GM19455 (cell line): Measurements from ENCODE around the gene TBX10.
A peak's percentile ranks its signal among the peaks of the same experiment; 100 is the strongest.
"Not testable (repeated sequence)": the region's sequence is repeated elsewhere in the genome, so short reads cannot be mapped to it uniquely, and the experiment has no call there.

Source experiments
- ATAC-seq: cut with Tn5 transposase; IDR thresholded peaks from one replicate; pipeline ENCODE4 v1.9.1; 2021; ENCODE audit not compliant: unreplicated experiment

Gene TBX10

GRCh38 chr11:67604815-67605214 is 34.7 kb downstream of the TBX10 start:
- no peak for ATAC-seq

- not testable (repeated sequence) for ATAC-seq
Observed at GRCh38 chr11:67604119-67604518, 35.4 kb downstream of the TBX10 start.

- no peak for ATAC-seq
Observed at GRCh38 chr11:67601098-67601497, 38.5 kb downstream of the TBX10 start.

GRCh38 chr11:67600324-67601029 is 39.1 kb downstream of the TBX10 start:
- no peak for ATAC-seq

- no peak for ATAC-seq
Observed at GRCh38 chr11:67599149-67599548, 40.4 kb downstream of the TBX10 start.

GRCh38 chr11:67597963-67598362 is 41.6 kb downstream of the TBX10 start:
- ATAC-seq = not testable (repeated sequence)

GRCh38 chr11:67597458-67597857 is 42.1 kb downstream of the TBX10 start:
- not testable (repeated sequence) for ATAC-seq

GRCh38 chr11:67596753-67597300 is 42.7 kb downstream of the TBX10 start:
- no peak for ATAC-seq

GRCh38 chr11:67594480-67594879 is 45.1 kb downstream of the TBX10 start:
- ATAC-seq = no peak

- ATAC-seq = no peak
Observed at GRCh38 chr11:67593565-67593905, 46.0 kb downstream of the TBX10 start.

GRCh38 chr11:67592880-67593564 is 46.5 kb downstream of the TBX10 start:
- ATAC-seq = no peak

- ATAC-seq = not testable (repeated sequence)
Observed at GRCh38 chr11:67588899-67589415, 50.6 kb downstream of the TBX10 start.

- no peak for ATAC-seq
Observed at GRCh38 chr11:67588136-67588503, 51.4 kb downstream of the TBX10 start.

- no peak for ATAC-seq
Observed at GRCh38 chr11:67586568-67587250, 52.9 kb downstream of the TBX10 start.

GRCh38 chr11:67585911-67586310 is 53.7 kb downstream of the TBX10 start:
- ATAC-seq = no peak

GRCh38 chr11:67584881-67585873 is 54.4 kb downstream of the TBX10 start:
- no peak for ATAC-seq

GRCh38 chr11:67584205-67584880 is 55.2 kb downstream of the TBX10 start:
- peak; percentile 4 for ATAC-seq

- peak; percentile 56 for ATAC-seq
Observed at GRCh38 chr11:67583247-67584204, 56.0 kb downstream of the TBX10 start, which contains the start of gene GSTP1. Gene GSTP1, plus strand, starts transcription at chr11:67583812. Its CDS starts 32 bp downstream, at chr11:67583844.

GRCh38 chr11:67582011-67582410 is 57.6 kb downstream of the TBX10 start:
- no peak for ATAC-seq
